Parathyroid adenoma (tissue), 2 donors: ENCODE measurements around the gene HBG2.

Experiments used
- H2AFZ ChIP-seq: fragments of 300-600 bp; sonication (generic); one replicate; pipeline ENCODE4 v1.7.0; 2017; ENCODE audit warnings: antibody characterized with exemption, mild to moderate bottlenecking
- H3K27ac ChIP-seq: fragments of 300-600 bp; sonication (generic); one replicate; pipeline ENCODE4 v1.7.0; 2017
- H3K27me3 ChIP-seq: fragments of 300-600 bp; sonication (generic); one replicate; pipeline ENCODE4 v1.7.0; 2017; ENCODE audit warnings: low read length; ENCODE audit not compliant: control insufficient read depth, insufficient read depth
- H3K36me3 ChIP-seq: fragments of 300-600 bp; sonication (generic); one replicate; pipeline ENCODE4 v1.7.0; 2017; ENCODE audit warnings: low read length; ENCODE audit not compliant: control insufficient read depth, insufficient read depth
- H3K4me1 ChIP-seq: fragments of 300-600 bp; sonication (generic); one replicate; pipeline ENCODE4 v1.7.0; 2017; ENCODE audit warnings: control low read depth
- H3K4me2 ChIP-seq: fragments of 300-600 bp; sonication (generic); one replicate; pipeline ENCODE4 v1.7.0; 2017; ENCODE audit warnings: low read length
- H3K4me3 ChIP-seq: fragments of 300-600 bp; sonication (generic); one replicate; pipeline ENCODE4 v1.7.0; 2017; ENCODE audit warnings: low read depth, low read length
- H3K79me2 ChIP-seq: fragments of 300-600 bp; sonication (generic); one replicate; pipeline ENCODE4 v1.7.0; 2017; ENCODE audit warnings: control low read depth
- H3K9ac ChIP-seq: fragments of 300-600 bp; sonication (generic); one replicate; pipeline ENCODE4 v1.7.0; 2017; ENCODE audit warnings: mild to moderate bottlenecking
- H3K9me3 ChIP-seq: fragments of 300-600 bp; sonication (generic); one replicate; pipeline ENCODE4 v1.7.0; 2017; ENCODE audit warnings: low read length; ENCODE audit not compliant: control insufficient read depth
- CTCF ChIP-seq: fragments of 300-600 bp; sonication (generic); IDR thresholded peaks from one replicate; pipeline ENCODE4 v1.7.0; 2017; ENCODE audit warnings: antibody characterized with exemption, mild to moderate bottlenecking
- donor health status: primary hyperparathyroidism.

HBG2 gene

GRCh38 chr11:5233307-5233706, 21.3 kb downstream of the HBG2 start:
- Histone ChIP-seq H3K9me3 (no peaks in the 10 kb centered on the region), H3K4me1 (no peaks in the 10 kb centered on the region), H3K36me3 (no peaks in the 10 kb centered on the region), H3K4me3 (no peak overlapping the region), H3K27me3 (no peaks in the 10 kb centered on the region), H3K27ac (no peak overlapping the region), H3K4me2 (no peak overlapping the region), H3K9ac (no peak overlapping the region), H2AFZ (no peak overlapping the region), H3K79me2 (no peaks in the 10 kb centered on the region)
- no peak for TF ChIP-seq CTCF

GRCh38 chr11:5232821-5233220, 21.8 kb downstream of the HBG2 start:
- no peaks in the 10 kb centered on the region for H3K27me3 ChIP-seq
- no peak overlapping the region for H3K27ac ChIP-seq
- no peaks in the 10 kb centered on the region for H3K4me1 ChIP-seq
- H3K79me2 ChIP-seq, result no peaks in the 10 kb centered on the region
- no peak overlapping the region for H3K4me2 ChIP-seq
- TF ChIP-seq CTCF, result no peak
- no peak overlapping the region for H3K4me3 ChIP-seq
- no peak overlapping the region for H3K9ac ChIP-seq
- no peaks in the 10 kb centered on the region for H3K36me3 ChIP-seq
- no peak overlapping the region for H2AFZ ChIP-seq
- H3K9me3 ChIP-seq, result no peaks in the 10 kb centered on the region

GRCh38 chr11:5232176-5232575, 22.4 kb downstream of the HBG2 start:
- H2AFZ ChIP-seq, result no peak overlapping the region
- no peaks in the 10 kb centered on the region for H3K4me1 ChIP-seq
- H3K79me2 ChIP-seq, result no peaks in the 10 kb centered on the region
- H3K4me3 ChIP-seq, result no peak overlapping the region
- no peak overlapping the region for H3K4me2 ChIP-seq
- no peak overlapping the region for H3K27ac ChIP-seq
- H3K9ac ChIP-seq, result no peak overlapping the region
- no peaks in the 10 kb centered on the region for H3K27me3 ChIP-seq
- no peaks in the 10 kb centered on the region for H3K36me3 ChIP-seq
- no peak for TF ChIP-seq CTCF
- H3K9me3 ChIP-seq, result no peaks in the 10 kb centered on the region

GRCh38 chr11:5231111-5231510, 23.5 kb downstream of the HBG2 start:
- no peak overlapping the region for H3K4me3 ChIP-seq
- no peaks in the 10 kb centered on the region for H3K27me3 ChIP-seq
- no peak overlapping the region for H3K27ac ChIP-seq
- H3K4me1 ChIP-seq, result no peaks in the 10 kb centered on the region
- no peaks in the 10 kb centered on the region for H3K36me3 ChIP-seq
- H3K4me2 ChIP-seq, result no peak overlapping the region
- no peak overlapping the region for H3K9ac ChIP-seq
- no peak for TF ChIP-seq CTCF
- no peak overlapping the region for H2AFZ ChIP-seq
- no peaks in the 10 kb centered on the region for H3K9me3 ChIP-seq
- no peaks in the 10 kb centered on the region for H3K79me2 ChIP-seq

- H3K4me3 ChIP-seq, result no peak overlapping the region
- H3K27me3 ChIP-seq, result no peaks in the 10 kb centered on the region
- H2AFZ ChIP-seq, result no peak overlapping the region
- no peaks in the 10 kb centered on the region for H3K79me2 ChIP-seq
- H3K9ac ChIP-seq, result no peak overlapping the region
- H3K27ac ChIP-seq, result no peak overlapping the region
- no peaks in the 10 kb centered on the region for H3K4me1 ChIP-seq
- no peaks in the 10 kb centered on the region for H3K9me3 ChIP-seq
- TF ChIP-seq CTCF, result no peak
- H3K4me2 ChIP-seq, result no peak overlapping the region
- no peaks in the 10 kb centered on the region for H3K36me3 ChIP-seq
These were observed 24.3 kb downstream of the HBG2 start for GRCh38 chr11:5230266-5230665.
